NCI-H2227 treated with DMSO at 0.1 percent for 48 hours (cell line): ENCODE data around the gene BNIP3.
"Not testable (repeated sequence)": the region's sequence is repeated elsewhere in the genome, so short reads cannot be mapped to it uniquely, and the experiment has no call there.

Experiments
- DNase-seq: peaks from one replicate; lab custom pipeline; 2025; lab: John Stamatoyannopoulos, UW

BNIP3 gene

GRCh38 chr10:131929122-131929845, 52.4 kb downstream of the BNIP3 start:
- DNase-seq = no peak

GRCh38 chr10:131928248-131929095, 53.3 kb downstream of the BNIP3 start:
- DNase-seq = no peak

- DNase-seq = no peak
Observed at GRCh38 chr10:131926743-131927595, 54.8 kb downstream of the BNIP3 start.

- DNase-seq = no peak
Observed at GRCh38 chr10:131926253-131926652, 55.5 kb downstream of the BNIP3 start.

- no peak for DNase-seq
Observed at GRCh38 chr10:131925716-131926115, 56.0 kb downstream of the BNIP3 start.

- DNase-seq = no peak
Observed at GRCh38 chr10:131925011-131925649, 56.6 kb downstream of the BNIP3 start.

GRCh38 chr10:131923038-131923756, 58.5 kb downstream of the BNIP3 start:
- no peak for DNase-seq

- no peak for DNase-seq
Observed at GRCh38 chr10:131921184-131921583, 60.5 kb downstream of the BNIP3 start.

GRCh38 chr10:131920693-131921092, 61.0 kb downstream of the BNIP3 start:
- DNase-seq = no peak

- DNase-seq = no peak
Observed at GRCh38 chr10:131920151-131920550, 61.6 kb downstream of the BNIP3 start.

- not testable (repeated sequence) for DNase-seq
Observed at GRCh38 chr10:131919461-131919860, 62.3 kb downstream of the BNIP3 start.
